ENCODE results near the gene ULK4.
"Not testable (repeated sequence)": the region's sequence is repeated elsewhere in the genome, so short reads cannot be mapped to it uniquely, and the experiment has no call there.

Gene ULK4

GRCh38 chr3:41649129-41649739 lies 312.7 kb downstream of the ULK4 start:
- DNase-seq (ENCODE audit: low read depth in 2 of 2) = no peak

GRCh38 chr3:41647730-41648129 lies 314.2 kb downstream of the ULK4 start:
- not testable (repeated sequence) for DNase-seq (ENCODE audit: low read depth in 2 of 2)

- no peak for DNase-seq (ENCODE audit: low read depth in 2 of 2)
Measured at GRCh38 chr3:41640076-41640475, 321.8 kb downstream of the ULK4 start.

GRCh38 chr3:41638381-41638780 lies 323.5 kb downstream of the ULK4 start:
- DNase-seq (ENCODE audit: low read depth in 2 of 2) = no peak

GRCh38 chr3:41632700-41633099 lies 329.2 kb downstream of the ULK4 start:
- no peak for DNase-seq (ENCODE audit: low read depth in 2 of 2)

GRCh38 chr3:41630708-41631107 lies 331.2 kb downstream of the ULK4 start:
- no peak for DNase-seq (ENCODE audit: low read depth in 2 of 2)

GRCh38 chr3:41629986-41630385 lies 331.9 kb downstream of the ULK4 start:
- no peak for DNase-seq (ENCODE audit: low read depth in 2 of 2)

GRCh38 chr3:41629072-41629471 lies 332.8 kb downstream of the ULK4 start:
- DNase-seq (ENCODE audit: low read depth in 2 of 2) = no peak

GRCh38 chr3:41627477-41628087 lies 334.3 kb downstream of the ULK4 start:
- no peak for DNase-seq (ENCODE audit: low read depth in 2 of 2)

GRCh38 chr3:41612853-41613252 lies 349.1 kb downstream of the ULK4 start:
- DNase-seq (ENCODE audit: low read depth in 2 of 2) = no peak

- DNase-seq (ENCODE audit: low read depth in 2 of 2) = no peak
Measured at GRCh38 chr3:41611008-41611407, 350.9 kb downstream of the ULK4 start.

GRCh38 chr3:41608347-41608746 lies 353.6 kb downstream of the ULK4 start:
- no peak for DNase-seq (ENCODE audit: low read depth in 2 of 2)

GRCh38 chr3:41603807-41604206 lies 358.1 kb downstream of the ULK4 start:
- no peak for DNase-seq (ENCODE audit: low read depth in 2 of 2)

GRCh38 chr3:41602121-41602520 lies 359.8 kb downstream of the ULK4 start:
- no peak for DNase-seq (ENCODE audit: low read depth in 2 of 2)

- no peak for DNase-seq (ENCODE audit: low read depth in 2 of 2)
Measured at GRCh38 chr3:41601404-41601987, 360.4 kb downstream of the ULK4 start.

GRCh38 chr3:41600616-41601015 lies 361.3 kb downstream of the ULK4 start:
- DNase-seq (ENCODE audit: low read depth in 2 of 2) = peak; percentile 10

GRCh38 chr3:41599127-41599484 lies 362.8 kb downstream of the ULK4 start:
- DNase-seq (ENCODE audit: low read depth in 2 of 2) = no peak

- DNase-seq (ENCODE audit: low read depth in 2 of 2) = peak; percentile 52 to 54
Measured at GRCh38 chr3:41598402-41599126, 363.3 kb downstream of the ULK4 start.

GRCh38 chr3:41593774-41594173 lies 368.1 kb downstream of the ULK4 start:
- no peak for DNase-seq (ENCODE audit: low read depth in 2 of 2)

GRCh38 chr3:41592753-41593510 lies 369.0 kb downstream of the ULK4 start:
- no peak for DNase-seq (ENCODE audit: low read depth in 2 of 2)

- no peak for DNase-seq (ENCODE audit: low read depth in 2 of 2)
Measured at GRCh38 chr3:41583014-41583413, 378.9 kb downstream of the ULK4 start.

- no peak for DNase-seq (ENCODE audit: low read depth in 2 of 2)
Measured at GRCh38 chr3:41581700-41582099, 380.2 kb downstream of the ULK4 start.
